GM12865 (cell line): Measurements from ENCODE around the gene CPNE4.

ENCODE experiments used
- DNase-seq: peaks from one replicate; pipeline ENCODE4 v3.0.0; 2010; ENCODE audit warnings: low read depth
- H3K4me3 ChIP-seq: 2 replicates; pipeline ENCODE4 v1.5.1; 2011; ENCODE audit warnings: mild to moderate bottlenecking, low read depth, low read length, control low read depth
- TF ChIP-seq, protein P1 (sequence below): IDR thresholded peaks from 2 replicates; pipeline ENCODE4 v1.5.1; 2011; ENCODE audit warnings: low read length, control low read depth, low read depth, inconsistent platforms; ENCODE audit not compliant: insufficient read depth; ENCODE audit errors: missing control alignments

The CPNE4 gene

DNA sequence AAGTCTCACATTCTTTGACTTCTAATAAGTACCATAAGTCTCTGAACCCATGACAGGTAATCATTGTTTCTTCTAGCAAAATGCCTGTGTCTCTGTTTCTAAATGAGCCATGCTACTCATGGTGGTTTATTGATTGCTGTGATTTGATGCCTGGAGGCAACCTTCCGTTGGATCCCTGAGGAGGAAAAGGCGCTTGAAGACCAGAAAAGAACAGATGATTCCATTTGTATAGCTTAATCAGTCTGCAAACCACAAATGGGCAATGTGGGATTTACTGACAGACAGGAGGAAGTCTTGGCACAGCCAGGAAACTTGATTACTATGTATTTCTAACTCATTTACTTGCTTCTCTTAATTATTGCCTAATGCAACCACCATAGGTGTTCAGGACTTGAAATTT lies 428.9 kb downstream of the CPNE4 start:
- TF ChIP-seq, protein P1, sequence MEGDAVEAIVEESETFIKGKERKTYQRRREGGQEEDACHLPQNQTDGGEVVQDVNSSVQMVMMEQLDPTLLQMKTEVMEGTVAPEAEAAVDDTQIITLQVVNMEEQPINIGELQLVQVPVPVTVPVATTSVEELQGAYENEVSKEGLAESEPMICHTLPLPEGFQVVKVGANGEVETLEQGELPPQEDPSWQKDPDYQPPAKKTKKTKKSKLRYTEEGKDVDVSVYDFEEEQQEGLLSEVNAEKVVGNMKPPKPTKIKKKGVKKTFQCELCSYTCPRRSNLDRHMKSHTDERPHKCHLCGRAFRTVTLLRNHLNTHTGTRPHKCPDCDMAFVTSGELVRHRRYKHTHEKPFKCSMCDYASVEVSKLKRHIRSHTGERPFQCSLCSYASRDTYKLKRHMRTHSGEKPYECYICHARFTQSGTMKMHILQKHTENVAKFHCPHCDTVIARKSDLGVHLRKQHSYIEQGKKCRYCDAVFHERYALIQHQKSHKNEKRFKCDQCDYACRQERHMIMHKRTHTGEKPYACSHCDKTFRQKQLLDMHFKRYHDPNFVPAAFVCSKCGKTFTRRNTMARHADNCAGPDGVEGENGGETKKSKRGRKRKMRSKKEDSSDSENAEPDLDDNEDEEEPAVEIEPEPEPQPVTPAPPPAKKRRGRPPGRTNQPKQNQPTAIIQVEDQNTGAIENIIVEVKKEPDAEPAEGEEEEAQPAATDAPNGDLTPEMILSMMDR: no peak
- H3K4me3 ChIP-seq: no peak overlapping the region
- DNase-seq: no peak

GRCh38 chr3:131602011-131602779 lies 432.6 kb downstream of the CPNE4 start:
- no peak overlapping the region for H3K4me3 ChIP-seq
- TF ChIP-seq, protein P1: no peak
- no peak for DNase-seq

- TF ChIP-seq, protein P1: no peak
- no peak overlapping the region for H3K4me3 ChIP-seq
- DNase-seq: no peak
These were observed 437.0 kb downstream of the CPNE4 start for GRCh38 chr3:131597816-131598215.

DNA sequence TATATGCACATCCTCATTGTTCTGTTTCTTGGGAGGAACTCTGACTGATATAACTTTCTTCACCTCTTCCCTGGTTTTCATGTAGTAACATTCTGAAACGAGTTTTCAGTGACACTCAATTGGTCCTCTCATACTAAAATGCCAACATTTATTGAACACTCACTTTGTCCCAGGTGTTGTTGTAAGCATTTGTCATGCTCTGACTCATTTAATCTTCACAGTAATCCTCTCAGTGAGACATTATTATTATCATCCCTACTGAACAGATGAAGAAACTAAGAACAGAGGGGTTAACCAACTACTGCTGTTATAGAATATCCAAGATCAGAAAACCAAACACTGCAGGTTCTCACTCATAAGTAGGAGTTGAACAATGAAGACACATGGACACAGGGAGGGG lies 437.9 kb downstream of the CPNE4 start:
- TF ChIP-seq, protein P1: no peak
- no peak for DNase-seq
- H3K4me3 ChIP-seq: no peak overlapping the region

- TF ChIP-seq, protein P1: no peak
- no peak overlapping the region for H3K4me3 ChIP-seq
- no peak for DNase-seq
These were observed 443.3 kb downstream of the CPNE4 start for GRCh38 chr3:131591394-131592014.

DNA sequence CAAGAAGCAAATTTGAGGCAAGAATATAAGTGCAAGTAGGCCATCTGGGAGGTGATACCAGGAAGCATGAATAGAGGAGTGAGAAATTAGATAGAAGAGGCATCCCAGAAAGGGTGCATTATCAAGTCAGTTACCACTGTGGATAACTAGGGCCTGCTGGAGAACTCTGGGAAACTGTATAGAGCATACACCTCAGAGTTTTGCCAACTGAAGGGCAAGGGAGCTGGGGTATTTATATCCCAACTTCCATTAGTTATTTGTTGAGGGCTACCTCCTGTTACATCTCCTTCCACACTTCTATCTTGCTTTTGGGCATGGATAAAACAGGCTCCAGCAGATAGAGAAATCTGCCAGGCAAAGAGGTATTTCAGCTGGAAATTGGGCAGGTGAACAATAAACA lies 448.5 kb downstream of the CPNE4 start:
- TF ChIP-seq, protein P1: no peak
- no peak for DNase-seq
- no peak overlapping the region for H3K4me3 ChIP-seq

GRCh38 chr3:131582438-131582837 lies 452.4 kb downstream of the CPNE4 start:
- no peak overlapping the region for H3K4me3 ChIP-seq
- no peak for DNase-seq
- TF ChIP-seq, protein P1: no peak
